CD8-positive, alpha-beta memory T cell (primary cell): Measurements from ENCODE around the gene DEUP1. TPM values are rescaled to one million over a fixed set of nuclear protein-coding genes. Genes with fewer than 3 reads are reported as not detected.

Source experiments
- polyA plus RNA-seq: library from polyadenylated mRNA; unstranded; fragments of 300-500 nt; fragmentation: Illumina TruSeq; gene quantifications from one replicate; pipeline ENCODE4 v1.2.3, GENCODE V29; 2021
- total RNA-seq, 2 experiments: library from RNA; stranded (reverse); gene quantifications; one replicate each; pipeline ENCODE4 v1.2.3, GENCODE V29; 2021

DEUP1 gene
- total and polyA plus RNA-seq, 3 experiments from 2014 or later, result not detected

Other genes starting within 250 kb of the DEUP1 start
- gene SLC36A4, start 132.8 kb upstream of the DEUP1 start, total RNA-seq, result 10 to 100 TPM; 13.3 to 15.9 TPM
- 21.0 TPM for gene SLC36A4, start 132.8 kb upstream of the DEUP1 start, polyA plus RNA-seq
- gene SMCO4, start 212.6 kb downstream of the DEUP1 start, total RNA-seq, result 10 to 100 TPM in 1 of 2 experiments, 1 to 10 TPM in 1; 8.2 to 10.8 TPM
- gene SMCO4, start 212.6 kb downstream of the DEUP1 start, polyA plus RNA-seq, result 9.0 TPM